IPS DF 19.7 (cell line): ENCODE measurements around the gene TRIM15.
"Not testable (repeated sequence)": the region's sequence is repeated elsewhere in the genome, so short reads cannot be mapped to it uniquely, and the experiment has no call there.

Experiments
- DNase-seq: peaks from one replicate; pipeline ENCODE4 v3.0.0-alpha.2; 2013; ENCODE audit warnings: low read depth, low spot score

Gene TRIM15

DNA sequence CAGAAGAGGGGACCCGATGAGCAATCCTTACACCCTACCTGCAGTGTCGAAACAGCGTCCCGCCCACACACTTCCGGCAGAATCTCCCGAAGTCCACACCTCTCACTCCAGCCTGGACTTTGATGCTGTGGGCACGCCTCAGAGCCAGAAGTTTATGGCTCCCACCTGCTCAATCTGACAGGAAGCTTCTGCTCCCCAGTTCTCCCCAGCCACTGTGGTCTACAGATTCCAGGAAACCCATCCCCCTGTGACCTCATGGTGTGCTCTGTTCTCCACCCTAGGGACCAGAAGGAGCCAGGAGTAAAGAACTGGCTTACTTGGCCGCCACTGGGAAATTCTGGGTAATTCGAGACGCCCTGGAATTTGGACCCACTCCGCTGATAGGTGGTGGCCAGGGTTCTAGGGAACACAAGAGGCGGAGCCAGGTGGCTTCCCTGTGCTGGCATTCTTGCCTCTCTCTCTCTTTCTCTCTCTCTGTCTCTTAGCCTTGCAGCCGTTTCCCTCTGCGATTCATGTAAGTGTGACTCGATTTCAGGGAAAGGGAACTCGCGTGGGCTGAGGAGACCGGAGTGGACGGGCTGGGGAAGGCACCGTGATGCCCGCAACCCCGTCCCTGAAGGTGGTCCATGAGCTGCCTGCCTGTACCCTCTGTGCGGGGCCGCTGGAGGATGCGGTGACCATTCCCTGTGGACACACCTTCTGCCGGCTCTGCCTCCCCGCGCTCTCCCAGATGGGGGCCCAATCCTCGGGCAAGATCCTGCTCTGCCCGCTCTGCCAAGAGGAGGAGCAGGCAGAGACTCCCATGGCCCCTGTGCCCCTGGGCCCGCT is at the start of gene TRIM15:
TRIM15 (plus strand) TSS at position 457 of the 828 bp plus-strand sequence; CDS start at position 596, 139 bp downstream.
- DNase-seq, result peak; percentile 12

DNA sequence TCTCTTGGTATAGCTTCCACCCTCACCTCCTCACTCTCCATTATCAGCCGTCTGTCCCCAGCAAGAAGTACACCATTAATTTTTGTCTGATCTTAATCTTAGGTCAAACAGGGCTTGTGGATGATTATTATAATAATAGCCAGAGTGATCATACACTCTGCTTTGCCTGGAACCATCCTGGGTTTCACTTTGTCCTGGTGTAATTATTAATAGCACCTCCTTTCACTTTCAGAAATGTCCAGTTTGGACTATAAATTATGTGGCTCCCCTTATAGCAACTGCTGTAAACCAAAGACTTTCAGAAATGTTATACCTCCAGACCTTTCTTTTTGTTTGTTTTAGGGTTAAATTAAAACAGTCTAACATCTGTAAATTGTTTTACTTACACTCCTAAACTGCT is 49.5 kb upstream of the TRIM15 start:
- DNase-seq, result no peak

DNA sequence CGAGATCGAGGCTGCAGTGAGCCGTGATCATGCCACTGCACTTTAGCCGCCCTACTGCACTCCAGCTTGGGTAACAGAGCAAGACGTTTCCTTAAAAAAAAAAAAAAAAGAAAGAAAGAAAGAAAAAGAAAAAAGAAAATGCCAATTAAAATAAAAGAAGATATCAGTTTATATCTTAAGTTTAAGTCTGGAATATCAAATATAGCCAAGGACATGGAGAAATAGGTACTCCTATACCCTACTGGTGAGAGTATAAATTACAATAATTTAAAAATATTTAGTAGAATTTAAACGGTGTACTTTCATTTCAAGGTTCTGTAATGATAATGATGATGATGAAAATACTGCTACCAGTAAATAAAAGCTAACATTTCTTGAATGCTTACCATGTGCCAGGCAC is 46.6 kb upstream of the TRIM15 start:
- DNase-seq, result no peak

DNA sequence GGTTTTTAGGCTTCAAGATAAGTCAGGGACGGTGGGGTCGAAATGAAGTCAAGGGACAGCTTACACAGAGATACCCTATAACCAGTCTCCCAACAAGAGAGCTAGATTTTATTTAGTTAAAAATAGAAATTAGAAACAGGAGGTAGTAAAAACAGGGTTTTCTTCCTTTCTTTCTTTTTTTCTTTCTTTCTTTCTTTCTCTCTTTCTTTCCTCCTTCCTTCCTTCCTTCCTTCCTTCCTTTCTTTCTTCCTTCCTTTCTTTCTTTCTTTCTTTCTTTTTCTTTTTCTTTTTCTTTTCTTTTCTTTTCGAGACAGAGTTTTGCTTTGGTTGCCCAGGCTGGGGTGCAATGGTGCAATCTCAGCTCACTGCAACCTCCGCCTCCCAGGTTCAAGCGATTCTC is 44.7 kb upstream of the TRIM15 start:
- not testable (repeated sequence) for DNase-seq

DNA sequence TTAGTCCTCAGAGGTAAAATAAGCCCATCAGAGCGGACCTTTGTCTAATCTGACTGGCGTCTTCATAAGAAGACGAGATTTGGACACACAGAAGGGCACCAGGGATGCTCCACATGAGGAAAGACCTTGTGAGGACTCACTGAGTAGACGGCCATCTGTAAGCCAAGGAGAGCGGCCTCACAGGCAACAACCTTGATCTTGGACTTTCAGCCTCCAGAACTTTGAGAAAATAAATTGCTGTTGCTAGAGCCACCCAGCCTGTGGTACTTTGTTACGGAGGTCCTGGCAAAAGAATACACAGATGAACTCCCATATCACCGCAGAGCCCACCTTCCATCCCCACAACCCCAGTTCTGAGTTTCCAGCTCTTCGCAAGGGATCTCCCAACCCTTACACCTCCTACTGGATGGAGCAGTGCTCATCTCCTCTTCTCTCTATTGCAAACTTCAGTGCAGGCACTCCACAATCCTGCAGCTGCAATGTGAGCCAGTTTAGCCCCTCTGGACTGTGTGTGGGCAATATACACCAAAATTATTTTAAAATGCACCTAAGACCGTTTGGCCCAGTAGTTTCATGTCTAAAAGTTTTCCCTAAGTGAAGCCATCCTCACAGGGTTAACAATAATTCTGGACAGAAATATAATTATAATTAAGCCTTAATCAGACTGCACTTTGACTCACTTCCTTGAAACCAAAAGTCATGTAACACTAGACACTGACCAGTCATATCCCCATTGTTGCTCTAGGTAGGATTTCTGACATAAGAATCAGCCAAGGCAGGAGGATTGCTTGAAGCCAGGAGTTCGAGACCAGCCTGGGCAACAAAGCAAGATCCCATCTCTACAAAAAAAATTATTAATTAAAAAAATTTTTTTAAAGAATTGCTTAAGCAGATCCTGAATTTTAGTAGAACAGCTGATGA is 41.6 kb upstream of the TRIM15 start:
- no peak for DNase-seq

DNA sequence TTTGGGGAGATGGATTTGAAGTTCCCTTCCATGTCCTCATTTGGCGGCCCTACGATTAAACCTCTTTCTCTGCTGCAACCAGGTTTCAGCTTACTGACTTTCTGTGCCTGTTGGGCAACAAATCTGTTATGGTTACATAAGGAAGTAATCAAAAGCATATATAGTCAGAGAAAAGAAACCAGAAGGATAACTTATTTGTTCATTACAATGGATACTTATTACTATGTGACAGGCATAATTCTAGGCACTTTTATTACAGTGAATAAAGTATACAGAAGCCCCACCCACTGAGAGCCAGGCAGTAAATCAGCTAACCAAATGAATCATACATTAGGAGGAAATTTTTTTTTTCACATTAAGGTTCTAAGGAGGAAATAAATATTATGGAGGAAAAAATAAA is 40.8 kb upstream of the TRIM15 start:
- no peak for DNase-seq

DNA sequence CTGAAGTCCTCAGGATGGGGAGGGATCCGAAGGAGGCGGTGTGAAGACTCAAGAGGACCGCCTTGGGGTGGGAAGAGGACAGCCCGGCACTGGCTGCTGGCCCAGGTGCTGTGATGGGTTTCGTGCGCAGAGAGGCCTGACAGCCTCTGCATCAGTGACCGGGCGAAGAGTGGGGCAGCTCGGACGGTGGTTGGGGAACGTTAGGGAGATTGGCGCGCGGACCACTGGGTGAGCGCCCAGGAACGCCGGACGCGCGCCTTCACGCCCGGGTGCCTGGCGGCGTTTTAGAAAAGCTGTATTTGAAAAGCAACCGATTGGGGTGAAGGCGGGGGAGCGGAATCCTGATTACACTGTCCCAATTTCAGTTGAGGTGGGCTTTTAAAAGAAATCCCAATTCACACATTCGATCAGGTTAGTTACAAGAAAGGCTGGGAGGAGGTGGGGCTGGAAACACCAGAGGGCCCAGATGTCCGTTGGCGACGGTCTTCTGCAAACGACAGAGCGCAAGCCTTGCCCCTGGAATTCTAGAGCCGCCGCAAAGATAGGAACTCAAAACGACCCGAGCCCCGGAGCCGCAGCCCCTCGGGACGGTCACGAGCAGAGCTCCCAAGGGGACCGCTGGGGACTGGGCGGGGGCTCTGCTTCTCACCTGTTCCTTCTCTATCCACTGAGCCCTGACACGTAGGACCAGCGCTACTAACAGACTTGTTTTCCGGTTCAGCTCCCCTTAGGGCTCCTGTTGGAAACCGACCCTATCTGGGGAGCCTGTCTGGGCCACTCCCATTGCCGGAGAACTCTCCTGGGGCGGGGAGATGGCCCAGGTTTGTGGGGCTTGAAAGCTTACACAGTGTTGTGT is 35.9 kb upstream of the TRIM15 start:
- no peak for DNase-seq

DNA sequence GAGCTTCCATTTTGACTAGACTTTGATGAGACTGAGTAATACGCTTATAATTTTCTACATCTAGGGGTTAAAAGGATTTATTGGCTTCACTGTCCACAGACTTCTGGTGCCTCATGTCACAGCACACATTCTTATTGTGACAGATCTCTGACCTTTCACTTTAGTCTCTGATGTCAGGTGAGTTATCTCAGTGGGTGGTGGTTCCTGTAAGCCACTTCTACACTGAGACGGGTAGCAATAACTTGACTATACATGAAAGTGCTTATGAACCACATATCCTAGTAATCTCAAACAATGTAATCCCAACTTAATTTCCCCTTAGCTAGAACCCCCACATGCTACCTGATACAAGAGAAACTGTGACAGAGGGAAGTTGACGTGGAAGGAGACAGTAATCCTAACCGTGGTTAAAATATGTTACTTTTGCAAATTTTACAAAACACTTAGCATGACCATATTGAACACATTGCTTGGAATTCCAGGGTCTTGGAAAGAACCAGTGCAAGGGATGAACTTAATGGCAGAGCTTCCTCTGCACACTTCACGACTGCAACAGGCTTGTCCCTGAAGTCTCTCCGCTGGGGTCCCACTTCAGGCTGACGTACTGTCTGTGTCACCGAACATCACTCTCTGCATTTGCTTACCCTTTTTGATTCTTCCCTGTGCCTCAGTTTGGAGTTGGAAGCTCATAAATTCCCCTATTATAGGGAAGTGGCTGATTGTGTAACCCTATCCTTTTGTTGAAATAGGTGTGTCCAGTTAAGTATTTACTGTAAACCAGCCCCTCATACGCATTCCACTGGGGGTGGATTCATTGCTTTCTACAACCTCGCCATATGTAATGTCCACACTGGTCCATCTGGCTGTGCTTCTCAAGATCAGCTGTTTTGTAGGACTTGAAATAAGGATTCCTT is 33.8 kb upstream of the TRIM15 start:
- no peak for DNase-seq

DNA sequence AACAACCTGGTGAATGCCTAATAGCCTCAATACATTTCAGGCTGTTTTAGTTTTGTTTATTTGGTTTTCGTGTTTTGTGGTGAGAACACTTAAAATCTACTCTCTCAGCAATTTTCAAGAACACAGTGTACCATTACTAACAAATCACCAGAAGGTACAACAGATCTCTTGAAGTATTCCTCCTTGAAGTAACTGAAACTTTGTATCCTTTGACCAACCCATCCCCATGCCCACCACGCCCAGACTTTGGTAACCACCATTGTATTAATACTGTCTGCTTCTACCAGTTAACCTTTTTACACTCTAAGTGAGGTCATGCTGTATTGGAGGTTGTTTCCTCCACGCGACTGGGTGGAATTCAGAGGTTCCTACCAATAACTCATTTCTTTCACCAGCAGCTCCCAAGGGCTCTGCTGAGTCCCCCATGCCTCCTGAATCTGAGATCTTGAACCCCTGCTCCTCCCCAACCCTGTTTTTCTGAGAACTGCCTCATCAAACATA is 33.1 kb upstream of the TRIM15 start:
- no peak for DNase-seq

DNA sequence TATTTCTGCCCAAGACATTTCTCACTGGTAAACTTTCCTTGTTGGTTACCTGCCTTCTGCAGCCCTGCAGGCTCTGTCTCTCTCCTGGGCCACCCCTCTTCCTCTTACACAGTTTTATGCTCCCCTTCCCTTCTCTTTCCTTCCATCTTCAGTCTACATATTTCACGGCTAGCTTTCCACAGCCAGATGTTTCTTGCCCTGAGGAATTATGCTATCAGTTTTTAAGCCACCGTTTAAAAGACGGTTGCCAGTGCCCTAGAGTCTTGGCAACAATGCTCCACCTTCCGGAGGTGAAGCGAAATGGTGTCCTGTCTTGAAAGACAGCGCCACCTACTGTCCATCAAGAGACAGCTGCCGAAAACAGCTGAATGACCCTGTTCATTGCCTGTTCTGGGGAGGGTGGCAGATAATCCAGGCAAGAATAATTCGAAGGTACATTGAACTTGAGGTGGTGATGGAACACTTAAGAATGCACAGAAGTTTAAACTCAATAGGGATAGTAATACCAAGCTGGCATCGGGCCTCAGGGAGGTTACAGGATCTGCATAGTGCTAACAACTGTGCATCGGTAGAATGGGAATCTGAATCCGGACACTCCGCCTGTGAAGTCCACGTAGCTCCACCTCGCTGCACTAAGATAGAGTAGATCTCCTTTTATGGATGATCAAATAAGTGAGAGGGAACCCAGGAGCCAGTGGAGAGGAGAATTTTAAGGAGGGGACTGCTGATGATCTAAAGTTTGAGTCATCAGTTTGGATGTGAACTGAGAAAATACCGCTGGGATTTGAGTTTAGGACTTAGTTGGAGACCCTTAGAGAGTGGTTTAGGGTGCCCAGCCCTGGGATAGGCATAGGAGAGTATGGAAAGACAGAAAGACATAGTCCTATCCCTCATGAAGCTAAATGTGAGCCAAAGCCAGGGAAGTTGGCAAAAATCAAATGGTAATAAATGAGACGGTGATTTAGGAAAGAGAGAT is 32.2 kb upstream of the TRIM15 start:
- peak; percentile 63 for DNase-seq

DNA sequence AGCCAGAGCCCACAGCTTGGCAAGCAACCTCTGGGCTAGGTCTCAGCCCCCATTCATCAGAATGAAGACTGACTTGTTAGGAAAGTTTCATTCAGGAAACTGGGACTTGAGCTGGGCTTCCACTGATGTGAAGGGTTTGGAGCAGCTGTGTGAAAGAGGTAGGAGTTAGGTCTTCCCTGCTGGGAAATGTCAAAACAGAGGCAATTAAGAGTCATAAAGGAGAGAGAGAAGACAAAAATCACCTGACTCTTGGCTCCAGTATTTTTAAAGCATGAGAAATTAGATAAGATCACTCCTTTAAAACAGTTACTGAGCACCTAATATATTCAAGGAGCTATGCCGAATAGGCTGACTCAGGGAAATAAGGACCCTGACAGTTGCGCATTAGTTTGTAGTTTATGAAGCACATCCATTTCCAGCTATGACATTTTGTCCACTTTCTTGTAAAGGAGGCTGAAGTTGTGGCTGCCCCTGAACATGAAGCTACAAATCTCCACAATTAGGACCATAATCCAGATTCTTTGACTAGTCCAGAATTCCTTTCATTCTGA is 31.3 kb upstream of the TRIM15 start:
- DNase-seq, result no peak

DNA sequence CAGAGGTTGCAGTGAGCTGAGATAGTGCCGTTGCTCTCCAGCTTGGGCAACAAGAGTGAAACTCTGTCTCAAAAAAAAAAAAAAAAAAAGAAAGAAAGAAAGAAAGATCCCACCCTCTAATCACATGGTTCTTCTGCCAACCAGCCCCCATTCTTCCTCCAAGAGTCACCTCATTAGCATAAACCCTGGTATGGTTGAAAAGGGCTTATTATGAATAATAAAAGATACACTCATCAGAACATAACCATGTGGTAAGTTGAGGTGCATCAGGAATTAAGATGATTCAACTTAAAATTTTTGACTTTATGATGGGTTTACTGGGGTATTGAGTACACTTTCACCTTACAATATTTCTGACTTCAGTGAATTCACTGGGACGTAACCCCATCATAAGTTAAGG is 28.2 kb upstream of the TRIM15 start:
- DNase-seq, result no peak

DNA sequence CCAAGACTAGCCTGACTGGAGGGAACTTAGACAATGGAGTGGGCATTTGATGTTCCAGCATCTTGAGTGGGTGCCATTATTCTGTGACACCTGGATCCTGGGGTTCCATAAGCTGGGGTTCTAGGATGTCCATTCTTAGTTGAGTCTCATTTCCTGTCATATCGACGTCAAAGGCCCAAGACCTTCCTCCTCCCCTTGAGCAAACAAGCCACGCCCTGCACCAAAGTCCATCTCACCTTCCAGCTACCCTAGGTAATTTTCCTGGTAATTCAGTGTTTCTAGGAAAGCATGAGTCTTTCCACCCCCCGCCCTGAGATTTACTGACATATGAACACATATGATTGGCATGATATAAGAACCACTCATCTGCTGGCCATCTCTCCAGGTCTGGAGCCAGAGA is 27.6 kb upstream of the TRIM15 start, which contains the start of gene TRIM40:
TRIM40 (plus strand) TSS at position 384 of the 400 bp plus-strand sequence. CDS start 897 bp downstream, outside the sequence.
- DNase-seq, result no peak

DNA sequence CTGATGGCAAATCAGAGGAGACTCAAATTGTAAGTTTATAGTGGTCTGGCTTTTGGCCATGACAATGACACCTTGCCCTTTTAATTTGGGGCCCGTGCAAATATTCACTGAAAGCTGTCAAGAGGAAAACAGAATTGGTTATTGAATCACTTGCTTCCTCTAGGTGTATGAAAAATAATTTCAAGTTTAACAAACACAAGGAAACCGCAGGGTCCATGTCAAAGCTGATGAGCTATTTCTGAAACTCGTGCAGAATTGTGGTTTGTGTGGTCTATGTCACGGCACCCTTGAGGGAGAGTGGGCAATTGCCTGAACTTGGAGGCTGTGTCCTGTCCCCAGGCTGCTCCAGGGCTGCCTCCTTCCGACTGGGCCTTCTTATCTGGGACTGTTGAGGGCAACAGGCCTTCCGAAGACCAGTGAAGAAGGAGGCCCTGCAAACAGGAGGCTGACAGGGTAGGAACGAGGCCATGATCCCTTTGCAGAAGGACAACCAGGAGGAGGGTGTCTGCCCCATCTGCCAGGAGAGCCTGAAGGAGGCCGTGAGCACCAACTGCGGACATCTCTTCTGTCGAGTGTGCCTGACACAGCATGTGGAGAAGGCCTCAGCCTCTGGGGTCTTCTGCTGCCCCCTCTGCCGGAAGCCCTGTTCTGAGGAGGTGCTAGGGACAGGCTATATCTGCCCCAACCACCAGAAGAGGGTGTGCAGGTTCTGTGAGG is 26.6 kb upstream of the TRIM15 start:
- no peak for DNase-seq

DNA sequence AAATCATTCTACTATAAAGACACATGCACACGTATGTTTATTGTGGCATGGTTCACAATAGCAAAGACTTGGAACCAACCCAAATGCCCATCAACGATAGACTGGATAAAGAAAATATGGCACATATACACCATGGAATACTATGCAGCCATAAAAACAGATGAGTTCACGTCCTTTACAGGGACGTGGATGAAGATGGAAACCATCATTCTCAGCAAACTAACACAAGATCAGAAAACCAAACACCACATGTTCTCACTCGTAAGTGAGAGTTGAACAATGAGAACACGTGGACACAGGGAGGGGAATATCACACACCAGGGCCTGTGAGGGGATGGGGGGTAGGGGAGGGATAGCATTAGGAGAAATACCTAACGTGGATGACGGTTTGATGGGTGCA is 23.1 kb upstream of the TRIM15 start:
- DNase-seq, result not testable (repeated sequence)

DNA sequence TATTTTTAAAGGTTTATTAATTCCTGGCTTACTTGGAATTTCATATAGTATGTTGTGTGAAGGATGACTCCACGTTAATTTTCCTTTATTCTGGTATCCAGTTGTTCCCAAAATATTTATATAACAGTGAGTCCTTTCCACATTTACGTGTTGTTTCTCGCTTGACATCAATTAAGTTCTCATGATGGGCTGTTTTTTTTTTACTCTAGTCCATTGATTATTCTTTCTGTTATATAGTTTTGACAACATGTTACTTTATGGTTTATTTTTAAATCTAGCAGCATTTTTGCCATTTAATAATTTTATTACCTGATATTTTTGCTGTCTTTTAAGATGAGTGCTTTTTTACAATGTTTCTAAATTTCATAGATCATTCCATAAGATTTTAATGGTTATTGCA is 20.7 kb upstream of the TRIM15 start:
- no peak for DNase-seq

DNA sequence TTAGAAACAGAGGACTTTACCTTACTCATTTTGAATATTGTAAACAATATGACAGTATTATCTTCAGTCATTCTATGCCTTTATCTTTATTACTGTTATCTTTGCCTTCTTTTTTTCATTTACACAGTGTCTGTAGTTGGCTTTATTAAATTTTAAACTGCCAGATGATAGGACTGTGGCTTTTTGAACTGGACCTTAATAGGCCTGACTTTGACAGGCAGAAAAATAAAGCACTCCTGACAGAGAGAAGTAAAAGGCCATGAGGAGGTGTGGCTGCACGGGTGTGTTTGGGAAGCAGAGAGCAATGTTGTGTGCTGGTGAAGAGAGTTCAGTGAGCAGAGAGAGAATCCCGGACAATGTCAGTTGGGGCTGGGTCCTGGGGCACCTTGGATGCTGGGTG is 19.6 kb upstream of the TRIM15 start:
- no peak for DNase-seq

DNA sequence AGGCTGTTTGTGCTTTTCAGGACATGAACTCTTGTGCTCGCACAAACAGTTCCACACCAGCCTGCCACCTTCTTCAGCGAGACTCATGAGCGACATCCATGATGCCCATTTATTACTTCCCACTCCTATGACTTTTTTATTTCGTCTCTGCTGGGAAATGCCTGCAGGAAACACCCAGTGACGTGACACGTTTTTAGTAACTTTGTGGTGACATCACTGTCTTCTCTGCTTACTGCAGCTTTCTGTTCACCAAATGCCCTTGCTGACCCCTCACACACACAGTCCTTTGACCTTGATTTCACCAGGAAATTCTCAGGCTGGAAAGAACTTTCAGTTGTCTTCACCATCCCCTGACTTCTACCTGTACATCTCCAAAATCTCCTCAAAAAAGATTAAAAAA is 18.5 kb upstream of the TRIM15 start:
- no peak for DNase-seq
